GM12878 (cell line): ENCODE measurements around the gene KRTAP1-1.

Experiments used
- DPF2 ChIP-seq: fragments of 450-650 bp; IDR thresholded peaks from 2 replicates; pipeline ENCODE4 v1.6.1; 2017; ENCODE audit warnings: mild to moderate bottlenecking
- HDAC2 ChIP-seq: fragments of 200-600 bp; sonication (generic); IDR thresholded peaks from 2 replicates; pipeline ENCODE4 v1.6.1; 2017
- MEF2A ChIP-seq: IDR thresholded peaks from 2 replicates; pipeline ENCODE4 v1.6.1; 2011; ENCODE audit warnings: low read depth, mild to moderate bottlenecking, low read length, moderate library complexity; ENCODE audit not compliant: insufficient read depth
- NR2F1 ChIP-seq: fragments of 450-650 bp; conservative IDR thresholded peaks from 2 replicates; pipeline ENCODE4 v1.6.1; 2017; ENCODE audit warnings: mild to moderate bottlenecking
- POLR2A ChIP-seq: IDR thresholded peaks from 2 replicates; pipeline ENCODE4 v1.6.1; 2011; ENCODE audit warnings: low read depth, mild to moderate bottlenecking, low read length
- SRF ChIP-seq, 2 experiments: IDR thresholded peaks; 2 replicates each; pipeline ENCODE4 v1.6.1; 2011; ENCODE audit warnings: low read depth in 2 of 2, low read length in 2 of 2, mild to moderate bottlenecking in 1 of 2, moderate library complexity in 1 of 2
- ZBED1 ChIP-seq: IDR thresholded peaks from 2 replicates; pipeline ENCODE4 v1.6.1; 2016; ENCODE audit warnings: borderline replicate concordance
- TF ChIP-seq, protein P1 (sequence below): IDR thresholded peaks from 2 replicates; pipeline ENCODE4 v1.6.1; 2011; ENCODE audit warnings: borderline replicate concordance, low read depth, mild to moderate bottlenecking, moderate library complexity, mixed read lengths, low read length; ENCODE audit not compliant: insufficient read depth; ENCODE audit errors: extremely low read length
- TF ChIP-seq, protein P2 (sequence below): IDR thresholded peaks from 2 replicates; pipeline ENCODE4 v1.6.1; 2011; ENCODE audit warnings: low read depth, mild to moderate bottlenecking, low read length, moderate library complexity, borderline replicate concordance; ENCODE audit errors: extremely low read depth
- TF ChIP-seq, protein P3 (sequence below), 3 experiments: IDR thresholded peaks in 2 of 3; conservative IDR thresholded peaks in 1 of 3; 2 replicates each; pipeline ENCODE4 v1.5.1; 2011; ENCODE audit warnings: low read depth in 3 of 3, low read length in 3 of 3, mild to moderate bottlenecking in 3 of 3, control low read depth in 2 of 3, moderate library complexity in 2 of 3, inconsistent platforms in 1 of 3, mixed read lengths in 1 of 3; ENCODE audit not compliant: control insufficient read depth in 2 of 3, insufficient read depth in 1 of 3; ENCODE audit errors: extremely low read depth in 1 of 3

DNA sequence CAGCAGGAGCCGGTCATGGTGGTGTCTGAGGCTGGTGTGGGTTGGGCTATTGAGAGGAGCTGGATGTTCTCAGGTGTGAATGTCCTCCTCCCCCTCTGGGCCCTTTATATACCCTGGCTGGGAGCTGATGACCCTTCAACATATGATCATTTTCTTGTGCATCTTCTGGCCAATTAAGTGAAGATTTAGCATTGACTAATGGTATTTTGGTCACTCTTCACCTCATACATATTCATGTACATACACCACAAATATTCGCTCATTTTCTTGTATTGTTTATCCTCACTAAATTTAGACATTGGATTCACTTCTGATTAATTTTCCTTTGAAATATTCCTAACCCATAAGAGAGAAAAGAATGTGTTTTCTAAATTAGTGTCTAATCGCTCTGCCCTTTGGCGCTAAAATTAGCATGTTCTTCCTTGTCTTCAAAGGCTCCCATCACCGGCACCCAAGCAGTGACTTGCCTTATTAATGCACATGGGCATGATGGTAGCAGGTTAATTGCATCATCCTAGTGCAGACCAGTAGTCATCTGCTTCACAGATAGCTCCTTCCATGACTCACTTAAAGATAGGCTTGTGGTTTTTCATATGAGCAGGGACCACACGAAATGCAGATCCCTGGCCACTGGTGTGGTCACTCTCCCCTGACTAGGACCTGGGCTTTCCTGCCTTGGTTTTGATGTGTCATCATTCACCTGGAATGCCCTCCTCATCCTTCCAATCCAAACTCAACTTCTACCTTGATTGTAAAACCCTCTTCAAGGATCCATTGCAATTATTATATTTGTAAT is 24.8 kb upstream of the KRTAP1-1 start, which contains the start of gene KRTAP2-4:
- TF ChIP-seq, protein P1, sequence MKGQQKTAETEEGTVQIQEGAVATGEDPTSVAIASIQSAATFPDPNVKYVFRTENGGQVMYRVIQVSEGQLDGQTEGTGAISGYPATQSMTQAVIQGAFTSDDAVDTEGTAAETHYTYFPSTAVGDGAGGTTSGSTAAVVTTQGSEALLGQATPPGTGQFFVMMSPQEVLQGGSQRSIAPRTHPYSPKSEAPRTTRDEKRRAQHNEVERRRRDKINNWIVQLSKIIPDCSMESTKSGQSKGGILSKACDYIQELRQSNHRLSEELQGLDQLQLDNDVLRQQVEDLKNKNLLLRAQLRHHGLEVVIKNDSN, result no peak
- TF ChIP-seq, protein P2, sequence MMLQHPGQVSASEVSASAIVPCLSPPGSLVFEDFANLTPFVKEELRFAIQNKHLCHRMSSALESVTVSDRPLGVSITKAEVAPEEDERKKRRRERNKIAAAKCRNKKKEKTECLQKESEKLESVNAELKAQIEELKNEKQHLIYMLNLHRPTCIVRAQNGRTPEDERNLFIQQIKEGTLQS, result no peak
- TF ChIP-seq SRF (IDR thresholded peaks at IDR 0.05; ENCODE audit: low read depth in 2 of 2, low read length in 2 of 2) (no peak), HDAC2 (no peak), POLR2A (no peak), ZBED1 (no peak), MEF2A (no peak), DPF2 (no peak), NR2F1 (no peak)
- TF ChIP-seq, protein P3, sequence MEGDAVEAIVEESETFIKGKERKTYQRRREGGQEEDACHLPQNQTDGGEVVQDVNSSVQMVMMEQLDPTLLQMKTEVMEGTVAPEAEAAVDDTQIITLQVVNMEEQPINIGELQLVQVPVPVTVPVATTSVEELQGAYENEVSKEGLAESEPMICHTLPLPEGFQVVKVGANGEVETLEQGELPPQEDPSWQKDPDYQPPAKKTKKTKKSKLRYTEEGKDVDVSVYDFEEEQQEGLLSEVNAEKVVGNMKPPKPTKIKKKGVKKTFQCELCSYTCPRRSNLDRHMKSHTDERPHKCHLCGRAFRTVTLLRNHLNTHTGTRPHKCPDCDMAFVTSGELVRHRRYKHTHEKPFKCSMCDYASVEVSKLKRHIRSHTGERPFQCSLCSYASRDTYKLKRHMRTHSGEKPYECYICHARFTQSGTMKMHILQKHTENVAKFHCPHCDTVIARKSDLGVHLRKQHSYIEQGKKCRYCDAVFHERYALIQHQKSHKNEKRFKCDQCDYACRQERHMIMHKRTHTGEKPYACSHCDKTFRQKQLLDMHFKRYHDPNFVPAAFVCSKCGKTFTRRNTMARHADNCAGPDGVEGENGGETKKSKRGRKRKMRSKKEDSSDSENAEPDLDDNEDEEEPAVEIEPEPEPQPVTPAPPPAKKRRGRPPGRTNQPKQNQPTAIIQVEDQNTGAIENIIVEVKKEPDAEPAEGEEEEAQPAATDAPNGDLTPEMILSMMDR (IDR thresholded peaks at IDR 0.05 in 2 of 3, conservative IDR thresholded peaks at IDR 0.05 in 1 of 3; ENCODE audit: control insufficient read depth in 2 of 3, extremely low read depth in 1 of 3, insufficient read depth in 1 of 3, low read depth in 3 of 3, low read length in 3 of 3), result no peak
